Amygdala (tissue), 56 donors: ENCODE results near the gene DNTTIP2.
"Not testable (repeated sequence)": the region's sequence is repeated elsewhere in the genome, so short reads cannot be mapped to it uniquely, and the experiment has no call there.

Experiments used
- DNase-seq, 56 donors: peaks; one replicate each; lab custom pipeline; 2025; lab: John Stamatoyannopoulos, UW

Gene DNTTIP2

DNA sequence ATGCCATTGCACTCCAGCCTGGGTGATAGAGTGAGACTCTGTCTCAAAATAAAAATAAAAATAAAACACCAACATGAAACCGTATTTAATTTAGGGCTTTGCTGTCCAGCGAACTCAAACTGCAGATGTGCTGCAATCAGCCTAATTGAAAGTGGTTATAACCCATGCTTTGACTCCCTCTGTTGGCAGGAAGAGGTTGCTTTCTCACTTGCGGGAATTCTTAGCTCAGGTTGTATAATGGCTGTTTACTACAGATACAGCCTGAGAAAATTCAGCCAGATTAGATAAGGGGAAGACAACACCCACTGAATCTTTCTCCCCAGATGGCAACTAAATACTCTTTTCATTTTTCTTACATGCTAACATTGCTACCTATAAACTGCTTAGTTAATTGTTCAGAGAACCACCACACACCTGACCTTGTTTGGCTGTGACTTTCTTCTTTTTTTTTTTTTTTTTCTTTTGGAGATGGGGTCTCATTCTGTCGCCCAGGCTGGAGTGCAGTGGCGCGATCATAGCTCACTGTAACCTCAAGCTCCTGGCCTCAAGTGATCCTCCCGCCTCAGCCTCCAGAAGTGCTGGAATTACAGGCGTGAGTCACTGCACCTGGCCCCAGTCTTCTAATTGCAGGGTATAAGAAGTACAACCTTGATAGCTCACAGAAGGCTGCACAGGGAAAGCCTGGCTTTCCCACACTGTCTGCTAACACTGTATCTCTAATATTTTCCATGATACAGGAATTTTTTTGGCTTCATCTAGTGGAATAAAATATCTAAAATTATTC is 34.6 kb downstream of the DNTTIP2 start:
- DNase-seq: peak in 30 of 56 donors; percentile 1 to 71 (median 15)

DNA sequence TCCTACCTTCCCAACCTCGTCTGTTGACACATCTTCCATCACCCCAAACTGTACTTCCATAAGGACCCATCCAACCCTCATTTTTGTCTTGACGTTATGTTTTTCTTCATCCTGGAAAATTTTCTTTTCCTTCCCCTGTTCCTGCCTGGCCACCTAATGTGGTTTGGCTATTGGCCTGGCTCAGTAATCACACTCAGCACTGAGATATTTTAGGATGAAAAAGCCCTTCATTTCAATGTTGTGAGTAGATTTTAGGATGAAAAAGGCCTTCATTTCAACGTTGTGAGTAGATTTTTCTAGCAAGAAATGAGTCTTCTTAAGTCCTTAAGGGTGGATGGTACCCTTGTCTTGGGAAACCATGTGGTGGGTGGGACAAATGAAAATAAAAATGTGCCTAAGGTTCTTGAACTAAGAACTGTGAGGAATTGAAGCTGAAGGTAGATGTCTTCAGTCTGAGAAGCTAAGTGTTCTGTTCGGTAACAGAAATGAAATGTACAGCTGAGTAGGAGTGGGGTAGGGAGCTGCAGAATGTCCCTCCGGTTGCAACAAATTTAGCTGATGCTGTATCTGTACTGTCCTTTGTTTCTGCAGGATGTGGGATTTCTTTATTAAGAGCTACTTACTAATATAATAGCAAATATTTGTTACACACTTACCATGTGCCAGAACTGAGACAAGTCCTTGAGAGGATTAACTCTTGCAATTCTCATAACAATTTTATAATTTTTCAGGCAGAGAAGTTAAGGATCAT is 36.1 kb downstream of the DNTTIP2 start:
- no peak for DNase-seq

DNA sequence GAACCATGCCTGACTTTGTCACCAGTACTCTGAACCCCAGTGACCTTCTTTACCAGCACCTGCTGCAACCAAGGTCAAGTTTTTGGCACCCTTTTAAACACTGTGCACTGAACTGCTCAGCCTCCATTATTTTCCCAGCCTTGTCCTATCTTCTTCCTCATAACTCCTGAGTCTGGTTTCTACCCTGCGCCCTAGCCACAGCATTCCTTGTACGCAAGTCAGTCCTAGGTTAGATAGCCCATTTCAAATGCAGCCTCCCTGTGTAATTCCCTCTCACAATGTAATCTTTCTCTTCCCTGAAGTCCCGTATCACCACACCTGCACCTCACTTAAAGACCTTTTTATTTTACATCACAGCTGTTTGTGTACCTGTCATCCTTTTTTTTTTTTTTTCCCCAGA is 37.2 kb downstream of the DNTTIP2 start:
- DNase-seq: no peak

DNA sequence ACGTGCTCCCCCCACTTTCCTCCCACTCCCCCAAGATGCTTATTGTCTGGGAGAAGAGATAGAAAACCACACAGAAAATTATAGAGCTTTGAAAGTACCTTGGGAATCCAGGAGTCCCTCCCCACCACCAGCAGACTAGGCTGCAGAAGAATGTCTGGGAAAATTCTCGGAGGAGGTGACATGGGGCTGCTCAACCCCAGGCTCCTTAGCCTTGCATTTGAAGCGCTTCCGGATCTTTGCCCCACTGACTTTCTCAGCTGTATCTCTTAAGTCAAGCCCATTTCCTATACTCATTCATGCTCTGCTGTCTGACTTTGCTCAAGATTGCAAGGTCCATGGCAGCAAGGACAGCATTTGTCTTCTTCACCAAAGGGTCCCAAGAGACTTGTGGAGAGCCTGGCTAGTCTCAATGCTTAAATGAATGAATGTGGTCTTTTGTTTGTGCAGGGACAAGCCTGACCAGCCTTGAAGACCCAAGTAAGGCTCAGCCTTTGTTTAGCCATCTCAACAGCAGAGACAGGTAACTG is 38.0 kb downstream of the DNTTIP2 start:
- DNase-seq: no peak

DNA sequence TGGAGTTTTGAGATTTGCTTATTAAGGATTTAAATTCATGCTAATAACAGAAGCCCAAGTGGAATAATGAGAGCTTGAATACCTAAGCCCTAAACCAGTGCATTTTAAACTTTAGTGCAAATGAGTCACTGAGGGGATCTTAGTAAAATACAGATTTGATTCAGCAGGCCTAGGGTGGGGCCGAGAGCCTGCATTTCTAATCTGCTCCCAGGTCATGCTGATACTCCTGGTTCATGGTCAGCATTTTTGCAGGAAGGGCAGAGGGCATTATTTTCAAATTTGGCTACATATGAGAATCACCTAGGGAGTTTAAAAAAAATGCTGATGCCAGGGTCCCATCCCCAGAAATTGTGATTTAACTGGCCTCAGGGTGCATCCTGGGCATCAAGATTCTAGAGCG is 39.3 kb downstream of the DNTTIP2 start:
- DNase-seq: no peak

DNA sequence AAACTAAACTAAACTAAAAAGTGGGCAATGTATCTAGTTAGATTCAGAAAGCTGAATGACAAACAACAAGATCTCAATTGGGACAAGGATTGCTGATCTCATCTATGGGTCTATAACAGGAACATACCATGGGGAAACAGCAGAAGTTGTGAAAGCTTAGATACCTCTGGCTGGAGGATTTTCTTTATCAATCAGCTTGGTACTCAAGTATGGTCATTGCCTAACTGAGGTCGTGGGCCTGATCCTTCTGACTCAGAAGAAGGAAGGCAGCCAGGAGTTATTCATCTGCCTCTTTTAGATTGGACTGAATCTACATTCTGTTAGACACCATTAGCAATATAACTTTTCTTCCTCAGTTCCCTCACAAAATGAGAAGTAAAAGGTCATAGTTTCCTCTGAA is 39.7 kb downstream of the DNTTIP2 start:
- no peak for DNase-seq

DNA sequence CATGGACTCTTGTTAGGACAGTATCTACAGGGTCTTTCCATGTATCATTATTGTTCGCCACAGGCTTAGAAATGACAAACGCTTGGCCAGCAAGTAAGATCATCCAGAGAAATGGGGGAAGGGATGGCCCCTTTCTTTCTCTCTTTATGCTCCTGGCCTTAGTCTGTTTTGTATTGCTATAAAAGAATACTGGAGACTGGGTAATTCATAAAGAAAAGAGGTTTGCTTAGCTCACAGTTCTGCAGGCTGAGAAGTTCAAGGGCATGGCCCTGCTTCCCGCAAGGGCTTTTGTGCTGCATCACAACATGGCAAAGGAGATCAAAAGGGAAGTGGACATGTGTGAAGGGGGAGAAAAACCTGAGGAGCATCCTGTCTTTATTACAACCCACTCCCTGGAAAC is 41.0 kb downstream of the DNTTIP2 start:
- no peak for DNase-seq

DNA sequence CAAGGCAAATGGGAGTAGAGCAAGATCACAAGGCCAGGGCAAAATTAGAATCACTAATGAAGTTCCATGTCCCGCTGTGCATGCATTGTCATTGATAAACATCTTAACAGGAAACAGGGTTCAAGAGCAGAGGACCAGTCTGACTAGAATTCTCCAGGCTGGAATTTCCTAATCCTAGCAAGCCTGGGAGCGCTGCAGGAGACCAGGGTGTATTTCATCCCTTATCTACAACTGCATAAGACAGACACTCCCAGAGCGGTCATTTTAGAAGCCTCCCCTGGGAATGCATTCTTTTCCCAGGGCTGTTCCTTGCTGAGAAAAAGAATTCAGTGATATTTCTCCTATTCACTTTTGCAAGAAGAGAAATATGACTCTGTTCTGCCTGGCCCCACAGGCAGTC is 45.7 kb downstream of the DNTTIP2 start:
- DNase-seq: not testable (repeated sequence)

DNA sequence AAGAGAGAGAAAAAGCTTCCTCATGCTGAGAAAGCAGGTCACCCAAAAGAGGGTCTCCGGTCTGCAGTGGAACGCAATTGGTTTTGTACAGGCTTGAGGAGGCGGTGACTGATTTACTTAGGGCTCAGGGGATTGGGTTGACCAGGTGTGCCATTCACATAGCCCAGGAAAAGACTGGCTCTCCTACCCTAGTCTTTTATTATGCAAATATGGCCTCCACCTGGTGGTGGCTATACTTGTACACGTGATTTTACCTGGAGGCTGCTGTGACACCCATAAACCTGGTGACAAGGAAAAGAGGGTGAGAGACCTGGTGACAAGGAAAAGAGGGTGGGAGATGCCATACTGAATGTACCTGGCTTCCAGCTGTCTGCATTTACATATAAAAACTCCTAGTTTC is 49.9 kb downstream of the DNTTIP2 start:
- DNase-seq: no peak

DNA sequence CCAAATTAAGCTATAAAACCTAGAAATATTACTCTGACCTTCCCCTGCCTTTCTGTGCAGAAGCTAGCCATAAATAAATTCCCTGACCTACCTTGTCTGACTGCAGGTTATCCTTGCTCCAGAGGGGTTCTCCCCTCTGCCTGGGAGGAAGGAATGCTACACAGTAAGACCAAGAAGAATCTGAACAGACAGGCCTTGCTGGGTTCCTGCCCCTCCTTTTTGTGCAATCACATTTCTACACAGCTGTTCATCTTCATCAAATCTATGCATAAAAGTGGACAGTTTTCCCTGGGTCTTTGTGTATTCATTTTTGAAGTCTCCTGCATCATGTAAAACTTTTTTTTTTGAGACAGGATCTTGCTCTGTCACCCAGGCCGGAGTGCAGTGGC is 50.6 kb downstream of the DNTTIP2 start:
- DNase-seq: no peak

DNA sequence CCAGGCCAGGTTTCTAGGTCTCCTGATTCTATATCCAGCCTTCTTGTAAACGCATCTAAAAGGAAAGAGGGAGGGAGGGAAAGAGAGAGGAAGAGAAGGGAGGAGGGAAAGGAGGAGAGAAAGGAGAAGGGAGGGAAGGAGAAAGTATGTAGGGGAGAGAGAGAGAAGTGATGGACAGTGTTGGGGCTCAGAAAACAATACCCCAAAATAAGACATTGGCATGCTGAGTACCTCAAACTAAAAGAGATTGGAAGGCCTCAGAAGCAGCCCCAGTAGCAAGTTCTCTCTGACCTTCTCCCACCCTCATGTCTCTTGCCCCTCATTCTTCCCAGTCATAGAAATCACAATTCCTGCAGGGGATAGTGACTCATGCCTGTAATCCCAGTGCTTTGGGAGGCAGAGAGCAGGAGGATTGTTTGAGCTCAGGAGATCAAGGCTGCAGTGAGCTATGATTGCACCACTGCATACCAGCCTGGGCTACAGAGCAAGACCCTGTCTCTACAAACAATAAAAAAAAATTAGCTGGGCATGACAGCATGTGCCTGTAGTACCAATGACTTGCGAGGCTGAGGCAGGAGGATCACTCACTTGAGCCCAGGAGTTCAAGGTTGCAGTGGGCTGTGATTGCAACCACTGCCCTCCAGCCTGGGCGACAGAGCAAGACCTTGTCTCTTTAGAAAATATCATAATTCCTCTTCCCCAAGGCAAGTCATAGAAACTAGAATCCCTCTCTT is 51.2 kb downstream of the DNTTIP2 start:
- no peak for DNase-seq

DNA sequence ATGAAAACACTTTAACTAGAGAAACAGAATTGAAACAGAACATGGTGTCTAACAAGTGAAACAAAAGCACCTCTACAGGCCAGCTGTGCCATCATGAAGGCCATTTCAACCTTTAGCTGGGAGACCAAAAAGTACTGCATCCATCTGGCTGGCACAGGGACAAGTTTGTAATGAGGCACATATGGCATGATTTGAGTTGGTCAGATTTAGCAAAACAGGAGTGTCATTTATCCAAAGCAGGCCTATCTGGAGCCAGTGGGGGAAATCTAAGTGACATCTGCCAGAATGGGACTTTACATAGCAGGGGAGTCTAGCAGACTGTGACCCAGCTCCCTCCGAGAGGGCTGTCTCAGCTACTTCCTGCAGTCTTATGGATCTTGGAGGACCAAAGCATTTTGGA is 51.9 kb downstream of the DNTTIP2 start:
- no peak for DNase-seq

DNA sequence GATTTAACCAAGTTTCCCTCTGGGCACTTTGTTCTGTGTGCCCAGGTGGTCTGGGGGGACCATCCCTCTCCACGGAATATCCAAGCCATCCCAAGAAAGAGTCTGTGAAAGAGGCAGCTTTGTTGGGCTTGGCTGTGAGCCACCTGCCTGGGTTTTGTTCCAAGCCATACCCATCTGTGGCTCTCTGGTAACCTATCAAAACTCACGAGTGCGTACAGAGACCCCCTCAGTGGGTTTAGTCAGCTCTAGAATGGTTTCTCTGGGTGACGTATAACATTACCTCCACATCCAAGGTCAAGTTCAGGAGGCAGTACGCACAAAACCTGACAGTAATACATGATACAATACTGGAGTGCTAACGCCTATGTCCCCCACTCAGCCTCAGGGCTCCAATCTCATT is 54.2 kb downstream of the DNTTIP2 start:
- DNase-seq: no peak

DNA sequence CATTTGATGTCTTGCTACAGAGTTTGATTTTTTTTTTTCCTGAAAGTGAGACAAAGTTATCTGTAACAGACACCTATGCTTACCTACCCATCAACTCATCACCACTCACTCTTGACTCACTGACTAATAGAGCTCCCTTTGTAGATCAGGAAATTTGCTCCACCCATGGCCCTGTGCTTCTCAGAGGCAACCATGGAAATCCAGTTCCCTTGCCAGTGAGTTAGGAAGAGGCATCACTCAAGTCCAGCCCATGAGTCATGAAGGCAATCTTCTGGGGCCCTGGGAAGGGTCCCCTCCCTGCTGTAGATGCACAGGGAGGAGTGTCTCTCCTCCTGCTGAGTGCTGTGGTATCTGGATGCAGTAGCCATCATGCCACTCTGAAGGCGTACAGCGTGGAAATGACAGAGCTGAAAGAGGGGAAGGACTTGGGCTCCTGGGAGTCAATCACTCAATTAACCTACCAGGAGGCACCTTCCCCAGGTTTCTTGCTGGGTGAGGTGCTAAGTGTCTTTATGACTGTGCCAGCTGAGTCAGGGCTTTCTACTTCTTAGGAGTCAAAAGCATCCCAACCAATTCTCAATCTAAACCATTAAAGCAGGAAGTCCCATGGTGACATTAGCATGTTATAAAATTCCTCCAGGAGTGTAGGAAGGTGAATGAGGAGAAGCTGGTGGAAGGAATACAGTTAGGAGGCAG is 56.1 kb downstream of the DNTTIP2 start:
- no peak for DNase-seq

DNA sequence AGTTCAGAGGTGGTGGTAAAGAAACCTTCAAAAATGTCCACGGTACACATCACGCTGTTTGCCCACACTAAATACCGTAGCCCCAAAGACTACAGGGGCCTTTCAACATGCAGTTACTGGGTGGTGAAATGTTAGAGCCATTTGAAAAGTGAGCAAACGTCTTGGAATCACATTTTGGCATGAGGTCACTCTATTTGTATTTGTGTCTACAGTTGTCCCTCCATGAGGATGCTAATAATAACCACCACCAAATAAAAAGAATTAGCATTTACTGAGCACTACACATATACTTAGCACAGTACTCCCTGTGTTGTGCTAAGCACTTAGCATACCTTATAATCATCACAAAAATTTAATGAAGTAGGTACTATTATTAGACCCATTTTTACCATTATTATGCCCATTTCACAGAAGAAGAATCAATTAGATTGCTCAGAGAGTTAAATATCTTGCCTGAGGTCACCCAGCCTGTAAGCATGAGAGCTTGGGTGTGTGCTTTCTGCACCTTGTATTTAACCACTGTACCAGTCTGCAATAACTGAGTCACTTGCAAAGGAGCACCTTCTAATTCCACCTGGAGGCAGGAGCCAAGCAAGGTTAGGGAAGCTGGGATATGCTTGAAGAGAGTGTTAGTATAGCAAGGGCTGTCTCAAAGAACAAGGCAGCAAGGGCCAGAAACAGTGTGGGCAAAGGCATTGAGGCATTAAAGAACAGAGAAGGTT is 57.4 kb downstream of the DNTTIP2 start:
- DNase-seq: no peak

DNA sequence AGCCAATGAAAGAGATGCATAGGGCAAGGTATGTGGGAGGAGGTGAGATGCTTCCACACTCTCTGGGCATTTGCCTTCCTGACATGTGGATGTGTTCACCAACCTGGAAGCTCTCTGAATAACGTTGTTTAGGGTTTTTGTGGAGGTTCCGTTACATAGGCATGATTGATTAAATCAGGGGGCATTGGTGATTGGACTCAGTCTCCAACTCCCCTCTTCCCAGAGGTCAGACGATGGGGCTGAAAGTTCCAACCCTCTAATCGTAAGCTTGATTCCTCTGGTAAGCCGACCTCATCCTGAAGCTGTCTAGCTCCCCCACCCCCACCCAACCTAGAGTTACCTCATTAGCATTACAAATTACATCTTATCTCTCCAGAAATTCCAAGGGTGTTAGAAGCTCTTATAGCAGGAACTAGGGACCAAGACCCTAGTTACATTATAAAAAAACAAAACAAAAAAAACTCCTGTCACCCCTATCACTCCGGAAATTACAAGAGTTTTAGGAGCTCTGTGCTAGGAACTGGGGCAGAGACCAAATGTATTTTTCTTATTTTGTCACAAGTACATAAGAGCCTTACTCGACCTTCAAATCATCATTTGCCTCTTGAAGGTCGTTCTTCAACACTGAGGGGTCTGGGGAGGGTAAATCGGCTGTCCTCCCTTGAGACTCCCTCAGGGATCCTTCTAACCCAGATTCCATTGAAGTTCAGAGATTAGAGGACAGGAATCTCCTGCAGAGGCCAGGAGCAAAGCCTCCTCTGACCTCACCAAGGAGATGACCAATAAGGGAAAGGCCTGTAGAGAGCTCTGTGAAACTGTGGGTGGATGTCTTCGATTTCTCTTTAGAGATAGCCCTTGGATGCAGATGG is 58.2 kb downstream of the DNTTIP2 start:
- no peak for DNase-seq

DNA sequence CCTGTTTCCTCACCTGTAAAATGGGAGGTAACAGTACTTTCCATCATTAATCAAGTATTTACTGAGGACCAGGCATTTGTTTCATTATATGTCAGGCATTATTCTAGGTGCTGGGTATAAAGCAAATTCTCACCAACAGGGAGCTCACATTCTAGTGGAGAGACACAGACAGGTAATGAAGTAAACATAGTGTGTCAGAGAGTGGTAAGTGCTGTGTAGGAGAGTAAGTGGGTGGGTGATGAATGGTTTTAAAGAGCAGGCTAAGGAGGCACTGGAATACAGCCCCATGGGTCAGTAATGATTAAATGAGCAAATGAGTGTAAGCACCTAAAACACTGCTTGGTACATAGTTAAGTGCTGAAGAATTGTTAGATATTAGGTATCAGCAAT is 60.4 kb downstream of the DNTTIP2 start:
- DNase-seq: no peak

DNA sequence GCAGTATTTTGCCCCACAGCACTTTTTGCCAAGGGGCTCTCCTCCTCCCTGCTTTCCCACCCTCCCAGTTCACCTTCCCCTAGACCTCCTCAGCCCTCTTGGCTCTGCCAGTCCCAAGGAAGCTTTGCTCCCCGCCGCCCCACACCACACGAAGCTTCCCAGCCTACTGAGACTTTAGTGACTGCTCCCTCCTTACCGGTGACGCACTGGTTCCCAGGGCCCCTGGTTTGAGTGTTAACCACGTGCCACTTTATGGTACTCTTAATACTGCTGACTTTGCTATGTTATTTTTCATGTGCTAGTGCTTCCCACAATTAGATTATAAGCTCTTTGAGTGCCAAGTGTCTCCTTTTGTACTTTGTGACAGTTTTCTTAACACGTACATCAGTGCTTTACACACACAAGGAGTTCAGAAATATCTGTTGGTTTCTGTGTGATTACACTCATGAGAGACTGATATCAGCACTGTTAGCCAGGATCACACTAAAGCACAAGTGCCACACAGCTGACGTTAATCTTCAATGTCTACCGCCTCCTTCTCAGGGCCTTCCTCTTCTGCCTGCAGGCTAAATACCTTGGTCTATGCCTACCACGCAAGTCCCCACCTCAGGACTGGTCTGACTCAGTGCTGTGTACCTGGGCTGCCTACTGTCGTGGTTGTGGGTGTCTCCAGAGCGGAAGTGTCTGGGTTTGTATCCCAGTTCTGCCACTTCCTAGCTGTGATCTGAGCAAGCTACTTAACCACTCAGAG is 61.0 kb downstream of the DNTTIP2 start:
- DNase-seq: no peak
